Gastroesophageal sphincter (tissue), 3 donors: ENCODE data around the gene PPP1R16B.

ENCODE experiments used
- POLR2AphosphoS5 ChIP-seq: sonication (generic); formaldehyde crosslinking; IDR thresholded peaks from one replicate; pipeline ENCODE4 v1.6.1; 2017; ENCODE audit warnings: antibody characterized with exemption
- TF ChIP-seq, protein P1 (sequence below), 4 experiments: fragments of 200-600 bp in 2 of 4; fragments of 450-650 bp in 2 of 4; sonication (generic) in 1 of 4; IDR thresholded peaks; one replicate each; pipeline ENCODE4 v1.5.1; 2017 to 2019; ENCODE audit warnings: antibody characterized with exemption in 4 of 4, mild to moderate bottlenecking in 2 of 4, moderate library complexity in 2 of 4

DNA sequence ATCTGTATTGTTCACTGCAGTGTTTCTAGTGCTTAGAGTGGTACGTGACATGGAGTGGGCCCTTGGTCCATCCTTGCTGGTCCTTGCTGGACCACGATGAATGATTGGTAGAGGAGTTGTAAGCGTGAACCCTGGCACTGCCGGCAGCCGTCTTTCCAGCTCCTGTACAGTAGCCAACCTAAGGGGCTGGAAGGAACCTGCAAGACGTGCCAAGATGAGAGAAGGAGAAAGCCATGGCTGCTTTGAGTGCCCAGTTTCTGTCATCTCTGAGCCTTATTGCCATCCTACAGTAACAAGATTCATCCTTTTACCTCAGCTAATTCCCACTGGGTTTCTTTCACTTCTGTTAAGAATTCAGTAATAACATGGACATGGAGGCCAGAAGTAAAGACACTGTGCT, 162.6 kb downstream of the PPP1R16B start:
- TF ChIP-seq, protein P1, sequence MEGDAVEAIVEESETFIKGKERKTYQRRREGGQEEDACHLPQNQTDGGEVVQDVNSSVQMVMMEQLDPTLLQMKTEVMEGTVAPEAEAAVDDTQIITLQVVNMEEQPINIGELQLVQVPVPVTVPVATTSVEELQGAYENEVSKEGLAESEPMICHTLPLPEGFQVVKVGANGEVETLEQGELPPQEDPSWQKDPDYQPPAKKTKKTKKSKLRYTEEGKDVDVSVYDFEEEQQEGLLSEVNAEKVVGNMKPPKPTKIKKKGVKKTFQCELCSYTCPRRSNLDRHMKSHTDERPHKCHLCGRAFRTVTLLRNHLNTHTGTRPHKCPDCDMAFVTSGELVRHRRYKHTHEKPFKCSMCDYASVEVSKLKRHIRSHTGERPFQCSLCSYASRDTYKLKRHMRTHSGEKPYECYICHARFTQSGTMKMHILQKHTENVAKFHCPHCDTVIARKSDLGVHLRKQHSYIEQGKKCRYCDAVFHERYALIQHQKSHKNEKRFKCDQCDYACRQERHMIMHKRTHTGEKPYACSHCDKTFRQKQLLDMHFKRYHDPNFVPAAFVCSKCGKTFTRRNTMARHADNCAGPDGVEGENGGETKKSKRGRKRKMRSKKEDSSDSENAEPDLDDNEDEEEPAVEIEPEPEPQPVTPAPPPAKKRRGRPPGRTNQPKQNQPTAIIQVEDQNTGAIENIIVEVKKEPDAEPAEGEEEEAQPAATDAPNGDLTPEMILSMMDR (IDR thresholded peaks at IDR 0.05) = no peak
- peak; percentile 65 for TF ChIP-seq POLR2AphosphoS5
